ENCODE data around the gene PGK2.

GRCh38 chr6:49766762-49767161 is 20.3 kb downstream of the PGK2 start:
- TF ChIP-seq POLR2AphosphoS5 (IDR thresholded peaks at IDR 0.05; ENCODE audit: low read depth, low read length) (no peak), POLR2A (IDR thresholded peaks at IDR 0.05; ENCODE audit: low read depth, low read length) (no peak), TAF1 (IDR thresholded peaks at IDR 0.05; ENCODE audit: low read depth, low read length) (no peak)
